HTR-8/SVneo (cell line): ENCODE measurements around the gene LRRC45.

Source experiments
- DNase-seq: peaks from one replicate; pipeline ENCODE4 v3.0.0; 2011; ENCODE audit warnings: low spot score, mixed read lengths; ENCODE audit not compliant: insufficient read length
- FAIRE-seq: peaks from 2 replicates; lab custom pipeline; 2011; peaks lifted over from hg19 to GRCh38; lab: Jason Lieb, UNC

Gene LRRC45

DNA sequence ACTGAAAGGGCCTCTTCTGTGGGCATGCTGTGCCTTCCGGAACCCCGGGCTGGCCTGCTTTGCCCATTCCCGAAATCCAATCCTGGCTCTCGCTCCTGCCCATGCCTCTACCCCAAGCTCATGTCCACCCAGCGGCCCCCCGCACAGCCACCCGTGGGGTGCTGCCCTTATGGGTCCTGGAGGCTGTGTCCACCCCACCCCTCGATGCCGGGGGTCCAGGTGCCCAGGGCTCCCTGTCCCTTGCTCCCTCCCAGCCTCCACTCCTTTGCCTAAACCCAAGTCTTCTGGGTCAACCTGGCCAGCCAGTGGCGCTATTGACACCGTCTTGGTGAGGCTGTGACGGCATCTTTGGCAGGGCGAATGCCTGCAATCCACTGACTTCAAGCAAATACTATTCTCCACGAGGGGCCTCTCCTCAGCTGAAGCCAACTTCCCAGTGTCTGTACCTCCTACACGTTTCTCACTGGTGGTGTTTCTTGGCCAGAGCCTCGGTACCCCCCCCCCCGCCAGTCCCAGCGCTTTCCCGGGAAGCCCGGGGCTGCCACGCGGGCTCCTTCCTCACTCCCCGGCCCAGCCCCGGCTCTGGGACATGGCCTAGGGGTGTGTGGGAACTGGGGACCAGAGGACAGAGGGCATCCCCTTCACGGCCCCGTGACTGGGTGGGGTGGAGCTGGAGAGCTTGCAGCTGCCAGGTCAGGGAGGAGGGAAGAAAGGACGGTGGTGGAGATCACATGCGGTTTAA lies 54.7 kb downstream of the LRRC45 start:
- DNase-seq (no peak), FAIRE-seq (no peak)

DNA sequence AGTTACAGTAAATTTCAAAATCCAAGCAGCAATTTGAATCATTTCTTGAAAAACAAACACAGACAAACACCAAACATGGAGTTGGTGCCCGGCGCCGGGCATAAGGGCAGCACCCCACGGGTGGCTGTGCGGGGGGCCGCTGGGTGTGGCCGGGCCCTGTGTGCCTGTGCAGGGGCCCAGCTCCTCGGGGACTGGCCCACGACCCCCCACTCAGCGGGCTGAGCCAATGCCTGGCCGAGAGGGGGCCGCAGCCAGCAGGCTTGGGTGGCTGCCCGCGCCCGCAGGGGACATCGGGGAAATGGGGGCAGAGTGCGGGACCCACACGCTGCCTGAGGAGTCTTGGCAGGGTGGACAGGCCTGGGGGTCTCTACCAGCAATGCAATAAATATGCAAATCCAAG lies 55.3 kb downstream of the LRRC45 start:
- DNase-seq (no peak), FAIRE-seq (no peak)

DNA sequence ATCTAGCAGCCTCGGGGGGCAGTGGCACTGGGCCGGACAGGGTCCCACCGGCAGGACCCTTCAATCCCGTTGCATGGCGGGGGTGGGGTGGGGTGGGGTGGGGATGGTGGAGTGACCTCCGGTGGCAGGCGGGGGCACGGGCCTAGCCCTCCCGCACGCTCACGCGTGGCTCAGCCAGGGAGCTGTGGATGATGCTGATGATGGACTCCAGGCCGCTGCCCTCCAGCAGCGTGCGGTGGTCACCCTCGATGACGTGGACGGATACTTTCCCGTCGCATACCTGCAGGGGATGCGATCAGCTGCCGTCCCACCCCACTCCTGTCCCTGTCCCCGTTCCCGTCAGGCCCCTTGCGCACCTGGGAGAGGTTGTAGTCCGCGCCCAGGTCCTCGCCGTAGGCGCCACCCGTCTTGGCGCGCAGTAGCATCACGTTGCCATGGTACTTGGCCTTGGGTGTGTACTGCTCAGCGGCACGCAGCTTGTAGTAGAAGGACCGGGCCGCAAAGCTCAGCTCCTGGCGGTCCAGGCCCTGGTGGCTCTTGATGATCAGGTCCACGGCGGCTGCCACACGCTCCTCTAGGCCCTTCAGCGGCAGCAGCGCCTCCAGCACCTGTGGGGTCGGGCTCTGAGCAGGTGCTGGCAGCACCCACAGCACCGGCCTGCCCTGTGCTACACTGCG lies 56.0 kb downstream of the LRRC45 start:
- no peak for DNase-seq
- FAIRE-seq = no peak

DNA sequence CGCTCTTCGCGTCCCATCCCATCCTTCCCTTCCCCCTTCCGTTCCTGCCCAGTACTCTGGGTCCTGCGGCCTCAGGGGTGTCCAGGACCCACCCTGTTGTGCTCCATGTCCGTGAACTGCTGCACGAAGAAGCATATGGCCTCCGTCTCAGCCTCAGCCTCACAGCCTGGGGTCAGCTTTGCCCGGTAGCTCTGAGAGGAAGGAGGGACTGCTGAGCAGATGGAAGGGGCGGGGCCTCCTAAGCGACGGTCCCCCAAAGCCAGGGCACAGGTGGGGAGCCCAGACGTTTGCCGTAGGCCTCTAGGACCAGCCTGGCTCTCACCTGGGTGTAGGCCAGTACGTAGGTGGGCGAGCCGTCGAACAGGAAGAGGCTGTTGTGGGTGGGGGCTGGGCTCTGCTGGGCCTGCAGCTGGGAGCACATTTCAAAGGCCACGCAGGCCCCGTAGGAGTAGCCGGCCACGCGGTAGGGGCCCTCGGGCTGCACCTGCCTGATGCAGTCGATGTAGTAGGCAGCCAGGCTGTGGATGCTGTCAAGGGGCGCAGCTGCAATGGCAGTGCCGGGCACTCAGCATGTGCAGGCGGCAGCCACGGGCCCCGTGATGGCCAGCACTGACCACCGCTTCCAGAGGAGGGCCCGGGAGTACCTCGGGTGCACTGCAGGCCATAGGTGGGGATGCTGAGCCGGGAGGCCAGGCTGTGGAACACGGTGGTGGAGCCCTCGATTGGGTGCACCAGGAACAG lies 57.1 kb downstream of the LRRC45 start:
- FAIRE-seq = no peak
- DNase-seq = no peak
